Pancreas (tissue), 10 donors: ENCODE results near the gene PIP5K1C. TPM values are rescaled to one million over a fixed set of nuclear protein-coding genes. Genes with fewer than 3 reads are reported as not detected.

Source experiments
- ATAC-seq, 4 donors: fragments of 200-7000 bp; cut with Tn5 transposase; one replicate each; pipeline versions ENCODE4 v1.8.0 to v1.9.1; 2020; ENCODE audit warnings: mild to moderate bottlenecking in 4 of 4, moderate library complexity in 4 of 4
- DNase-seq, 6 donors: peaks; one replicate each; pipeline ENCODE4 v3.0.0-alpha.2; 2020
- FAIRE-seq: peaks from 2 replicates; lab custom pipeline; 2012; peaks lifted over from hg19 to GRCh38; lab: Jason Lieb, UNC
- H3K27ac ChIP-seq, 4 donors: fragments of 200-600 bp; sonication (generic); 1 replicate in 3 of 4; 2 replicates in 1 of 4; pipeline versions ENCODE4 v1.5.0 to v1.8.0; 2020
- H3K27me3 ChIP-seq, 4 donors: fragments of 200-600 bp; one replicate each; pipeline ENCODE4 v1.8.0; 2021
- H3K36me3 ChIP-seq, 3 donors: fragments of 200-600 bp; sonication (generic) in 1 of 3; one replicate each; pipeline versions ENCODE4 v1.5.0 to v1.8.0; 2020 to 2021
- H3K4me1 ChIP-seq, 3 donors: fragments of 200-600 bp; one replicate each; pipeline ENCODE4 v1.8.0; 2021
- H3K4me3 ChIP-seq, 4 donors: fragments of 200-600 bp; sonication (generic) in 2 of 4; one replicate each; pipeline versions ENCODE4 v1.5.0 to v1.8.0; 2020 to 2021
- H3K9me3 ChIP-seq, 4 donors: fragments of 200-600 bp; one replicate each; pipeline ENCODE4 v1.8.0; 2021
- CTCF ChIP-seq, 4 donors: fragments of 200-600 bp; sonication (generic) in 3 of 4; IDR thresholded peaks; one replicate each; pipeline versions ENCODE4 v1.5.0 to v1.8.0; 2021; ENCODE audit warnings: antibody characterized with exemption in 4 of 4
- WGBS, 2 donors: extraction: QIAGEN DNeasy Blood & Tissue Kit; methylation state at CpG; one replicate each; pipeline ENCODE4 v1.1.7; 2013; 5-methylcytosine and 5-hydroxymethylcytosine counted together
- intact Hi-C, 3 donors: fragments of 100-400 bp; cut with DNase I; formaldehyde crosslinking; loops; one replicate each; pipeline versions ENCODE4 v1.11.1 to v1.14.2; 2022
- polyA plus RNA-seq, 2 donors: library from polyadenylated mRNA; stranded (reverse); fragments of 200-250 nt; gene quantifications; one replicate each; pipeline ENCODE4 v1.2.3, GENCODE V29; 2013
- total RNA-seq, 6 donors: library from RNA; stranded (reverse); fragmentation: NEBNext Ultra II Directional in 4 of 6; extraction: Animal tissue kit (Norgen Biotek cat#: 25700) in 4 of 6; gene quantifications; one replicate each; pipeline versions ENCODE4 v1.2.1 to v1.2.4, GENCODE V29; 2021 to 2023
- donor health status: healthy with polysubstance abuse.
- donor health status: DM: no; HTN: no; CAD: no; lungs with moderate emphysema.
- donor health status: DM: no; HTN: no; CAD: no.
- donor health status: control.
- donor health status: control.
- donor health status: Bipolar disorder and iron deficiency.
- donor health status: DM: yes; HTN: yes; CAD: no.
- donor health status: DM: no; HTN: no; CAD: no.
- donor health status: DM: no; HTN: no; CAD: no.
- donor health status: DM: yes; HTN: yes; CAD: no.

Gene PIP5K1C
- total and polyA plus RNA-seq, 8 donors: 12.9 to 24.8 (median 14.9) TPM

DNA sequence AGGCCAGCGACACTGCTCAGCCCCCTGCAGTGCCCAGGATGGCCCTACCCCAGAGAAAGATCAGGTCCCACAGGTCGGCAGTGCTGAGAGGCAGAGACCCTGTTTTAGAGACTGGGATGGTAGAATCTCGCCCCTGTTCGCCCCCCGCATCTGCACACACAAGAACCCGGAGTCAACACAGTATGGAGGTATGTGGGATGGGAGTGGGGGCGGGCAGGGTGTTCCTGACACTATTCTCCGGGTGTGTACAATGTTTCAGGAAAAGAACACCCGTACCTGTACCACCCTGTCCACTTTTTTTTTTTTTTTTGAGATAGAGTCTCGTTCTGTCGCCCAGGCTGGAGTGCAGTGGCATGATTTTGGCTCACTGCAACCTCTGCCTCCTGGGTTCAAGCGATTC lies 19.3 kb downstream of the PIP5K1C start:
- H3K4me3 ChIP-seq: no peak overlapping the region
- H3K27ac ChIP-seq: no peak overlapping the region
- H3K4me1 ChIP-seq: no peaks in the 10 kb centered on the region
- no peaks in the 10 kb centered on the region for H3K27me3 ChIP-seq
- FAIRE-seq: no peak
- WGBS, 2 donors: 94 to 97% methylated on average over 10 to 12 of the region's 12 CpGs
- TF ChIP-seq CTCF (IDR thresholded peaks at IDR 0.05): no peak
- no peak for DNase-seq
- no peak for ATAC-seq
- H3K36me3 ChIP-seq: no peaks in the 10 kb centered on the region
- intact Hi-C loops: no loop called here
- H3K9me3 ChIP-seq: no peaks in the 10 kb centered on the region

DNA sequence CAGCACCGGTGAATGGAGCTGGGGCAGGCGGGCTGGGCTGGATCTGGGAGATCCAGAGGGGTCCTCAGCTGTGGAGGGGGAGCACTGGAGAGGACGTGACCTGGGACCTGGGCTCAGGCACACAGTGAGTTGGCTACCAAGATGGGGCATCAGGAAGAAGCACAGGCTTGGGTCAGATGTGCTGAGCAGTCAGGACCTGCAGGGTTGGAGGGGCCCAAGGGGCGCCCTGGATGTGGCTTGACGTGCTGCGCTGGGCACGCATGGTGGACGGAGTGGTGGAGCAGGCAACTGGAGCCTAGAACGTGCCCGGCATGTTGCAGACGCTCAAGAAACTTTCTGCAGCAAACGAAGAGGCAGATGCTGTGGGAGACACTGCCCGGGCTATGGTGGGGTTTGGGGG lies 20.7 kb downstream of the PIP5K1C start:
- TF ChIP-seq CTCF (IDR thresholded peaks at IDR 0.05): no peak
- intact Hi-C loops: loop anchor here in 1 of 3 donors (10.0 kb wide), 1 partner anchor 135 kb away; no protein-coding TSS in a partner anchor
- Histone ChIP-seq H3K27ac (no peak overlapping the region), H3K27me3 (no peaks in the 10 kb centered on the region), H3K4me1 (no peaks in the 10 kb centered on the region), H3K4me3 (no peak overlapping the region), H3K36me3 (no peaks in the 10 kb centered on the region), H3K9me3 (no peaks in the 10 kb centered on the region)
- no peak for ATAC-seq
- no peak for FAIRE-seq
- WGBS, 2 donors: 92 to 97% methylated on average over 13 of the region's 13 CpGs
- DNase-seq: no peak

GRCh38 chr19:3679138-3679537 lies 21.1 kb downstream of the PIP5K1C start:
- intact Hi-C loops: loop anchor here in 1 of 3 donors (10.0 kb wide), 1 partner anchor 136 kb away; no protein-coding TSS in a partner anchor

DNA sequence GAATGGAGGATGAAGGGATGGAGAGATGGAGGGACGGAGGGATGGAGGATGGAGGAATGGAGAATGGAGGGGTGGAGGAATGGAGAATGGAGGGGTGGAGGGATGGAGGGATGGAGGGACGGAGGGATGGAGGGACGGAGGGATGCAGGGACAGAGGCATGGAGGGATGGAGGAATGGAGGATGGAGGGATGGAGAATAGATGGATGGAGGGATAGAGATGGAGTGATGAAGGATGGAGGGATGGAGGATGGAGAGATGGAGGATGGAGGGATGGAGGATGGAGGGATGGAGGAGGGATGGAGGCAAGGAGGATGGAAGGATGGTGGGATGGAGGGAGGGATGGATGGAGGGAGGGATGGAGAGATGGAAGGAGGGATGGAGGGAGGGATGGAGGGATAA lies 22.1 kb downstream of the PIP5K1C start:
- no peaks in the 10 kb centered on the region for H3K9me3 ChIP-seq
- no peaks in the 10 kb centered on the region for H3K4me1 ChIP-seq
- no peak for TF ChIP-seq CTCF (IDR thresholded peaks at IDR 0.05)
- DNase-seq (no peak), FAIRE-seq (no peak), ATAC-seq (no peak)
- H3K36me3 ChIP-seq: no peaks in the 10 kb centered on the region
- 93 to 97% methylated on average over 3 of the region's 3 CpGs for WGBS, 2 donors
- no peaks in the 10 kb centered on the region for H3K27me3 ChIP-seq
- intact Hi-C loops: loop anchor here in 1 of 3 donors (10.0 kb wide), 1 partner anchor 137 kb away; no protein-coding TSS in a partner anchor
- no peak overlapping the region for H3K27ac ChIP-seq
- no peak overlapping the region for H3K4me3 ChIP-seq

More at GRCh38 chr19:3679138-3679537, 21.1 kb downstream of the PIP5K1C start:
- no peaks in the 10 kb centered on the region for H3K27me3 ChIP-seq
- 94% methylated on average over 12 of the region's 12 CpGs for WGBS, 2 donors
- no peak for DNase-seq
- no peak overlapping the region for H3K27ac ChIP-seq
- no peak for TF ChIP-seq CTCF (IDR thresholded peaks at IDR 0.05)
- H3K4me1 ChIP-seq: no peaks in the 10 kb centered on the region
- H3K4me3 ChIP-seq: no peak overlapping the region
- H3K9me3 ChIP-seq: no peaks in the 10 kb centered on the region
- H3K36me3 ChIP-seq: no peaks in the 10 kb centered on the region
- no peak for FAIRE-seq
- no peak for ATAC-seq

DNA sequence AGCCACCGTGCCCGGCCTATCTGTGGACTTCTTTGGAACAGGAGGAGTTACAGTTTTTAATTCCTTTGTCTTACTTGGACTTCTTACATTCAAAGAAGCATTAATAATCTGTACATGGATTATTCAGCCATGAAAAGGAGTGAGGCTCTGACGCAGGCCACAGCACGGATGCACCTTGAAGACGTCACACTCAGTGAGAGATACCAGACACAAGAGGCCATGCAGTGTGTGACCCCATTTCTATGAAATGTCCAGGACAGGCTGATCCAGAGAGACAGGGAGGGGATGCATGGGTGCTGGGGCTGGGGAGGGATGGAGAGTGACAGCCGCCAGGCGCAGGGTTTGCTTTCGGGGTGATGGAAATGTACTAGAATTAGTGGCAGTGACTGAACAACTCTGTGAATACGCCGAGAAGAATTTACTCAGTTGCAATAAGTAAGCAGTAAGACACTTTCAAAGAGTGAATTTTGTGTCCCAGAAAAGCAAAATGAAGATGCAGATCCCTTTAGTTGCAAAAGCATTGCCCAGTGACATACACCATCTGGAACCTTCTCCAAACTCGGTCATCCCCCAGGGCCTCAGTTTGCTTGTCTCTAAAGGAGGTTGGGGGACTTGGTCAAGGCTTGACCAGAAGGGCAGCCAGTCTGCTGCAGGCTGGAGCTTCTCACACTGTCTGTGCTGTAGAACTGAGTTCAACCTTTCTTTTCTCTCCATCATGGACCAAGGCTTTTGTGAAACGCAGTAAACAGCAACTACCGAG lies 25.3 kb downstream of the PIP5K1C start:
- H3K4me3 ChIP-seq: no peak overlapping the region
- no peaks in the 10 kb centered on the region for H3K27me3 ChIP-seq
- 93 to 95% methylated on average over 13 of the region's 13 CpGs for WGBS, 2 donors
- FAIRE-seq (no peak), ATAC-seq (no peak), DNase-seq (no peak)
- no peak for TF ChIP-seq CTCF (IDR thresholded peaks at IDR 0.05)
- no peak overlapping the region for H3K27ac ChIP-seq
- H3K36me3 ChIP-seq: no peaks in the 10 kb centered on the region
- no peaks in the 10 kb centered on the region for H3K4me1 ChIP-seq
- H3K9me3 ChIP-seq: no peaks in the 10 kb centered on the region
- intact Hi-C loops: loop anchor here in 1 of 3 donors (10.0 kb wide), 1 partner anchor 140 kb away; no protein-coding TSS in a partner anchor
